Neuronal stem cell (in vitro differentiated cells): Measurements from ENCODE around the gene CDC25A. TPM values are rescaled to one million over a fixed set of nuclear protein-coding genes. Genes with fewer than 3 reads are reported as not detected.
"Not testable (repeated sequence)": the region's sequence is repeated elsewhere in the genome, so short reads cannot be mapped to it uniquely, and the experiment has no call there.

Source experiments
- DNase-seq: peaks from one replicate; pipeline ENCODE4 v3.0.0-alpha.2; 2013; ENCODE audit warnings: low spot score
- H2AFZ ChIP-seq: one replicate; pipeline ENCODE4 v1.6.1; 2013; ENCODE audit warnings: mild to moderate bottlenecking, low read length, inconsistent platforms
- H2AK5ac ChIP-seq: 2 replicates; pipeline ENCODE4 v1.6.1; 2013; ENCODE audit warnings: low read depth, mild to moderate bottlenecking, inconsistent platforms, low read length, moderate library complexity, mixed read lengths
- H2BK120ac ChIP-seq: 2 replicates; pipeline ENCODE4 v1.6.1; 2013; ENCODE audit warnings: low read depth, mild to moderate bottlenecking, inconsistent platforms, low read length, moderate library complexity, mixed read lengths
- H2BK12ac ChIP-seq: one replicate; pipeline ENCODE4 v1.6.1; 2013; ENCODE audit warnings: low read length, inconsistent platforms
- H2BK15ac ChIP-seq: 2 replicates; pipeline ENCODE4 v1.6.1; 2013; ENCODE audit warnings: mild to moderate bottlenecking, low read length, inconsistent platforms, mixed read lengths
- H2BK5ac ChIP-seq: one replicate; pipeline ENCODE4 v1.6.1; 2013; ENCODE audit warnings: inconsistent platforms, mild to moderate bottlenecking, low read length, moderate library complexity
- H3K14ac ChIP-seq: one replicate; pipeline ENCODE4 v1.6.1; 2013; ENCODE audit warnings: low read length, inconsistent platforms
- H3K18ac ChIP-seq: 2 replicates; pipeline ENCODE4 v1.6.1; 2013; ENCODE audit warnings: low read length, inconsistent platforms
- H3K23ac ChIP-seq: 2 replicates; pipeline ENCODE4 v1.6.1; 2013; ENCODE audit warnings: low read depth, mild to moderate bottlenecking, mixed read lengths, low read length, inconsistent platforms; ENCODE audit not compliant: poor library complexity
- H3K27ac ChIP-seq: replicated peaks from 3 replicates; pipeline ENCODE4 v1.5.1; 2013; ENCODE audit warnings: low read length, inconsistent platforms
- H3K27me3 ChIP-seq, 3 experiments: 2 replicates each; pipeline ENCODE4 v1.6.1; 2013; ENCODE audit warnings: low read length in 3 of 3, mild to moderate bottlenecking in 2 of 3, inconsistent platforms in 1 of 3, low read depth in 1 of 3, mixed read lengths in 1 of 3, moderate library complexity in 1 of 3; ENCODE audit not compliant: control insufficient read depth in 3 of 3, insufficient read depth in 3 of 3
- H3K36me3 ChIP-seq, 2 donors: replicated peaks in 1 of 2; 2 replicates each; pipeline ENCODE4 v1.6.1; 2013; ENCODE audit warnings: low read length in 2 of 2; ENCODE audit not compliant: control insufficient read depth in 2 of 2, insufficient read depth in 2 of 2
- H3K4ac ChIP-seq: 2 replicates; pipeline ENCODE4 v1.6.1; 2013; ENCODE audit warnings: inconsistent platforms, mild to moderate bottlenecking, low read length, moderate library complexity
- H3K4me1 ChIP-seq, 2 donors: 1 replicate in 1 of 2; 2 replicates in 1 of 2; pipeline ENCODE4 v1.6.1; 2013; ENCODE audit warnings: low read length in 2 of 2, low read depth in 1 of 2; ENCODE audit not compliant: control insufficient read depth in 2 of 2, insufficient read depth in 1 of 2
- H3K4me2 ChIP-seq: one replicate; pipeline ENCODE4 v1.6.1; 2013; ENCODE audit warnings: mild to moderate bottlenecking, low read length, inconsistent platforms; ENCODE audit not compliant: insufficient read depth, poor library complexity, severe bottlenecking
- H3K4me3 ChIP-seq, 2 donors: 2 replicates each; pipeline ENCODE4 v1.5.1; 2013; ENCODE audit warnings: low read length in 2 of 2, mild to moderate bottlenecking in 2 of 2, inconsistent platforms in 1 of 2, moderate library complexity in 1 of 2
- H3K79me1 ChIP-seq: one replicate; pipeline ENCODE4 v1.6.1; 2013; ENCODE audit warnings: low read depth, mild to moderate bottlenecking, inconsistent platforms, low read length, moderate library complexity
- H3K9ac ChIP-seq: one replicate; pipeline ENCODE4 v1.6.1; 2013; ENCODE audit warnings: mild to moderate bottlenecking, low read depth, low read length, inconsistent platforms; ENCODE audit not compliant: poor library complexity
- H3K9me3 ChIP-seq, 2 donors: replicated peaks in 1 of 2; 2 replicates each; pipeline versions ENCODE3 to v1.6.1; 2013; ENCODE audit warnings: low read length in 2 of 2, mild to moderate bottlenecking in 2 of 2, inconsistent platforms in 1 of 2, low read depth in 1 of 2, mixed read lengths in 1 of 2, moderate library complexity in 1 of 2; ENCODE audit not compliant: control insufficient read depth in 2 of 2, insufficient read depth in 1 of 2
- H4K8ac ChIP-seq: one replicate; pipeline ENCODE4 v1.6.1; 2013; ENCODE audit warnings: low read depth, mild to moderate bottlenecking, inconsistent platforms, low read length, moderate library complexity
- H4K91ac ChIP-seq: one replicate; pipeline ENCODE4 v1.6.1; 2013; ENCODE audit warnings: low read length, low read depth, mild to moderate bottlenecking, inconsistent platforms; ENCODE audit not compliant: poor library complexity
- WGBS, 2 donors: extraction: QIAGEN DNeasy Blood & Tissue Kit; methylation state at CpG; one replicate each; pipeline ENCODE4 v1.1.7; 2013; ENCODE audit warnings: missing lambda C conversion rate in 2 of 2, mixed read lengths in 1 of 2; ENCODE audit not compliant: insufficient read length in 2 of 2, insufficient replicate concordance in 1 of 2; ENCODE audit errors: extremely low coverage in 2 of 2; 5-methylcytosine and 5-hydroxymethylcytosine counted together
- small RNA-seq: library from polyadenylated mRNA; stranded (forward); fragments of <200 nt; extraction: miRNeasy Mini kit (QIAGEN cat#:217004); gene quantifications from one replicate; pipeline ENCODE3, GENCODE V24; 2013; ENCODE audit not compliant: insufficient read depth

Gene CDC25A

DNA sequence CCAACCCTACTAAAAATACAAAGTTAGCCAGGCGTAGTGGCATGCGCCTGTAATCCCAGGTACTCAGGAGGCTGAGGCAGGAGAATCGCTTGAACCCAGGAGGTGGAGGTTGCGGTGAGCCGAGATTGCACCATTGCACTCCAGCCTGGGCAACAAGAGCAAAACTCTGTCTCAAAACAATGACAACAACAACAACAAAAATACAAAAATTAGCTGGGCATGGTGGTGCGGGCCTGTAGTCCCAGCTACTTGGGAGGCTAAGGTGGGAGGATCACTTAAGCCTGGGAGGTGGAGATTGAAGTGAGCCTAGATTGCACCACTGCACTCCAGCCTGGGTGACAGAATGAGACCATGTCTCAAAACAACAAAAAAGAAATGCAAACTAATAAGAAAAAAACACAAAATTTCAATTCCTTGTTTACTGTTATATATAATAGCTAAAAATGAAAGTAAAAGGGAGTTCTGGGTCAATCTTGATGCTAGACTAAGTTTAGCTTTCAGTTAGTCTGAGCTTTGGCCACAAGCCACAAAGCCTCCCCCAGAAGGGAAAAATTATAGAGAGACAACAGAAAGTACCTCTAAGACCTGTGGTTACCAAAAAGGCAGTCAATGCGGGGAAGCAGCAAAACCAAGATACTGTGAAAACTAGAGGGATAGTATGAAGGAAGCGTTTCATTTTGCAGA is 76.0 kb downstream of the CDC25A start:
- not testable (repeated sequence) for H2BK5ac ChIP-seq, H3K23ac ChIP-seq, H2BK15ac ChIP-seq, H4K8ac ChIP-seq, H2AFZ ChIP-seq, H3K79me1 ChIP-seq, H3K18ac ChIP-seq, H3K36me3 ChIP-seq, H3K9me3 ChIP-seq, H2BK12ac ChIP-seq, H3K4ac ChIP-seq, H2AK5ac ChIP-seq, H4K91ac ChIP-seq, H3K9ac ChIP-seq, H2BK120ac ChIP-seq, H3K14ac ChIP-seq, H3K4me3 ChIP-seq, DNase-seq, H3K4me2 ChIP-seq, H3K27me3 ChIP-seq, H3K4me1 ChIP-seq, H3K27ac ChIP-seq
- no CpG with 5 or more reads among the region's 8 CpGs for WGBS, 2 donors

DNA sequence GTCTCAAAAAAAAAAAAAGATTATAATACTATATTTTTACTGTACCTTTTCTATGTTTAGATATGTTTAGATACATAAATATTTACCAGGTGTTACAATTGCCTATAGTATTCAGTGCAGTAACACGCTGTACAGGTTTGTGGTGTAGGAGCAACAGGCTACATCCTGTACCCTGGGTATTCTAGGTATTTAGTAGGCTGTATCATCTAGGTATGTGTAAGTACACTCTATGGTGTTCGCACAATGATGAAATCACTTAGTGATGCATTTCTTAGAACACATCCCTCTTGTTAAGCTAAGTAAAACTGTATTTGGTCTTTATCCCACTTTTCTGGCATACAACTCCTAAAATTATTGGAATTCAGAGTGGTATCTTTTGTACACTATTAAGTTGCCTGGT is 77.8 kb downstream of the CDC25A start:
- Histone ChIP-seq H3K27ac (no peak overlapping the region), H2AK5ac (no peak overlapping the region), H3K18ac (no peak overlapping the region), H3K9me3 (peaks cover 0 to 4% of the 10 kb centered on the region in 2 donors), H3K79me1 (no peaks in the 10 kb centered on the region), H2BK15ac (no peak overlapping the region), H2BK120ac (no peak overlapping the region), H2BK12ac (no peak overlapping the region), H3K27me3 (no peaks in the 10 kb centered on the region), H3K4me3 (no peak overlapping the region), H3K4me1 (peaks cover 0 to 3% of the 10 kb centered on the region in 2 donors), H3K23ac (no peak overlapping the region), H3K4me2 (no peak overlapping the region), H3K4ac (no peak overlapping the region), H2AFZ (no peak overlapping the region), H3K36me3 (no peaks in the 10 kb centered on the region), H4K8ac (no peak overlapping the region), H4K91ac (no peak overlapping the region), H3K14ac (no peak overlapping the region), H3K9ac (no peak overlapping the region), H2BK5ac (no peak overlapping the region)
- WGBS, 2 donors, result no CpG with 5 or more reads among the region's 2 CpGs
- no peak for DNase-seq

DNA sequence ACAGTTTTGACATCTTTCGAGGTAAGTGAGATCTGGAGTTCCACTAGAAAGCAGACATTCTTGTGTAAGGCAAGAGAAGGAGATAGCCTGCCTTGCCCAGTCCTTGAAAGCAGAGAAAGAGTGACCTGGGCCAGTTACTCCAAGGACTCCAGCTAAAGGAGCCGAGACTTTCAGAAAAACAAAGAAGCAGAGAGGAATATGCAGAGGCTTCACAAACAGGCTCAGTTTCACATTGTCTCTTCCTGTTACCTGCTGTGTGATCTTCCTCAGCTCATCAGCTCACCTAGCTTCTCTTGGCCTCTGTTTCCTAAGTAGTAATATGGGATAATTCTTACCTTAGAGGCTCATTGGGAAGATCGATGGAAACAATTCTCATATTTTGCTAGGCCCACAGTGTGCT is 81.0 kb downstream of the CDC25A start:
- H2BK15ac ChIP-seq, result no peak overlapping the region
- H3K23ac ChIP-seq, result no peak overlapping the region
- no peak overlapping the region for H4K8ac ChIP-seq
- H2BK5ac ChIP-seq, result no peak overlapping the region
- H3K4me2 ChIP-seq, result no peak overlapping the region
- no peak overlapping the region for H3K9ac ChIP-seq
- H3K4me3 ChIP-seq, result no peak overlapping the region
- H3K27me3 ChIP-seq, result no peaks in the 10 kb centered on the region
- H2AFZ ChIP-seq, result no peak overlapping the region
- peaks cover 0 to 4% of the 10 kb centered on the region in 2 donors for H3K9me3 ChIP-seq
- H3K18ac ChIP-seq, result no peak overlapping the region
- no peak overlapping the region for H2BK120ac ChIP-seq
- no peak overlapping the region for H4K91ac ChIP-seq
- H3K4me1 ChIP-seq, result no peaks in the 10 kb centered on the region
- H3K79me1 ChIP-seq, result no peaks in the 10 kb centered on the region
- WGBS, 2 donors, result no CpG with 5 or more reads among the region's 3 CpGs
- no peaks in the 10 kb centered on the region for H3K36me3 ChIP-seq
- DNase-seq, result no peak
- no peak overlapping the region for H2AK5ac ChIP-seq
- no peak overlapping the region for H3K27ac ChIP-seq
- H3K14ac ChIP-seq, result no peak overlapping the region
- H2BK12ac ChIP-seq, result no peak overlapping the region
- H3K4ac ChIP-seq, result no peak overlapping the region

Small RNA genes lying within 50 kb of the gene (small RNA-seq; reads per million reads assigned to genes)
- gene MIR4443 (1.6 reads per million), gene NDUFB1P1 (not detected), gene RNU7-128P (not detected), gene SNRPFP4 (not detected)
